ENCODE results near the gene BHLHA9.
"Not testable (repeated sequence)": the region's sequence is repeated elsewhere in the genome, so short reads cannot be mapped to it uniquely, and the experiment has no call there.

BHLHA9 gene

DNA sequence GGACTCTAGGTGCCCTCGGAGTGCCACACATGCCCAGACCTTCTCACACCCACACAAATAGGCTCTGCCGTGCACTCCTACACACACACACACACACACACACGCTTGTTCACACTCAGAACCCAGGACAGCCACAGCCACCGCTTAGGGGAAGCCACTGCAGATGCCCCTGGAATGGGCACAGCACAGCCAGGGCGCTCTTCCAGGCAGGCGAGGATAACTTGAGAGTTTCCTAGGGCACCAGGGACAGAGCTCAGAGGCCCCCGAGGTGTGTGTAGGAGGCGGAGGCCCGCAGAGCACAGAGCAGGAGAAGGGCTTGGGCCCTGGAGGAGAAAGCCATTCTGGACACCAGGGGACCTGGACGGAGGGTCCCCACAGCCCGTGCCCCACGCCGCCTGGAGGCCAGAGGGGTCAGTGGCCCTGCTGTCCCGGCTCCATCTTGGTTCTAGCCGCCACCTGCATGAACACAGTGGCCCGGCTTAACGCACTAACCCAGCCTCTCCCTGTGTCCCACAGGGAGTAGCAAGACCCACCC lies 30.2 kb downstream of the BHLHA9 start:
- ChIA-PET POLR2A (no interaction called here), CTCF (no interaction called here)
- no peak for DNase-seq (ENCODE audit: extremely low spot score)
- TF ChIP-seq, protein P1, sequence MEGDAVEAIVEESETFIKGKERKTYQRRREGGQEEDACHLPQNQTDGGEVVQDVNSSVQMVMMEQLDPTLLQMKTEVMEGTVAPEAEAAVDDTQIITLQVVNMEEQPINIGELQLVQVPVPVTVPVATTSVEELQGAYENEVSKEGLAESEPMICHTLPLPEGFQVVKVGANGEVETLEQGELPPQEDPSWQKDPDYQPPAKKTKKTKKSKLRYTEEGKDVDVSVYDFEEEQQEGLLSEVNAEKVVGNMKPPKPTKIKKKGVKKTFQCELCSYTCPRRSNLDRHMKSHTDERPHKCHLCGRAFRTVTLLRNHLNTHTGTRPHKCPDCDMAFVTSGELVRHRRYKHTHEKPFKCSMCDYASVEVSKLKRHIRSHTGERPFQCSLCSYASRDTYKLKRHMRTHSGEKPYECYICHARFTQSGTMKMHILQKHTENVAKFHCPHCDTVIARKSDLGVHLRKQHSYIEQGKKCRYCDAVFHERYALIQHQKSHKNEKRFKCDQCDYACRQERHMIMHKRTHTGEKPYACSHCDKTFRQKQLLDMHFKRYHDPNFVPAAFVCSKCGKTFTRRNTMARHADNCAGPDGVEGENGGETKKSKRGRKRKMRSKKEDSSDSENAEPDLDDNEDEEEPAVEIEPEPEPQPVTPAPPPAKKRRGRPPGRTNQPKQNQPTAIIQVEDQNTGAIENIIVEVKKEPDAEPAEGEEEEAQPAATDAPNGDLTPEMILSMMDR (IDR thresholded peaks at IDR 0.05; ENCODE audit: control extremely low read depth, extremely low read depth, low read depth, missing control alignments), result no peak

DNA sequence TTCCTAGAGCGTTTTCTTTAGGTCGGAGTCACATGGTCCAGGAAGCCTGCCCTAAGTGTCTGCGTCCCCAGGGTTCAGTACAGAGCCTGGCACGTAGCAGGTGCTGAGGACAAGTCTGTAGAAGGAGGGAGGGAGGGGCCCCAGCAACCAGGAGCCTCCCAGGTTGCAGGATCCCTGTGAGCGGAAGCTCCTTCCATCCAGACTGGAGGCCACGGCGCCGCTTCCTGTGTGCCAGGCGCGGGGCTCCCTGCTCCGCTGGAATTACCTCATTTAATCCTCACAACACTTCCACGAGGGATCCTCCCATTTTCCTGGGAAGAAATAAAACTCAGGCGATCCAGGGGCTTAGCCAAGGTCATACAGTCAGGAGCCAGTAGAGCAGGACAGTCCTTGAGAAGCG lies 31.3 kb downstream of the BHLHA9 start:
- ChIA-PET POLR2A (no interaction called here), CTCF (interaction anchor here (1.3 kb wide), 1 partner anchor 31 kb away, joined by 3 read pairs; no protein-coding TSS in a partner anchor)
- TF ChIP-seq, protein P1 (IDR thresholded peaks at IDR 0.05; ENCODE audit: control extremely low read depth, extremely low read depth, low read depth, missing control alignments), result no peak
- no peak for DNase-seq (ENCODE audit: extremely low spot score)

DNA sequence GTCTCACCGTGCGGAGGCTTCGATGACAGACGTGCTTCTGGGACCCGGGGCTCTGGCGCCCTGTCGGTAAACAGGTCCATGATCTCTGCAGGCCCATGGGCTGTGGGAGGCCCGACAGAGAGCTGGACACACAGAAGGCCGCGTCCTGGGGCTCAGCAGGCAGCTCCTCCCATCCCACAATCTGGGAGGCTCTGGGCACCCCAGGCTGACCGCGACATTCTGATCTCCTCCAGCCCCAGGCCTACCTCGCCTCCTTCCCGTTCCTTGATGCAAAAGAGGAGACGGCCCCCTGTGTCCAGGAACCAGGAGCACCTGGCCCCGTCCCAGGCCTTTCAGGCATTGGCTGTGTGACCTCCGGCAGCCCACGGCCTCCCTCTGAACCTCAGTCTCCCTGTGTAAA lies 32.5 kb downstream of the BHLHA9 start:
- POLR2A ChIA-PET, result no interaction called here

GRCh38 chr17:1304522-1304921 lies 34.3 kb downstream of the BHLHA9 start:
- ChIA-PET POLR2A (no interaction called here), CTCF (no interaction called here)
- DNase-seq (ENCODE audit: extremely low spot score), result no peak
- TF ChIP-seq, protein P1 (IDR thresholded peaks at IDR 0.05; ENCODE audit: control extremely low read depth, extremely low read depth, low read depth, missing control alignments), result no peak

More for the DNA sequence above, 32.5 kb downstream of the BHLHA9 start:
- no peak for DNase-seq (ENCODE audit: extremely low spot score)
- TF ChIP-seq, protein P1 (IDR thresholded peaks at IDR 0.05; ENCODE audit: control extremely low read depth, extremely low read depth, low read depth, missing control alignments), result no peak
- CTCF ChIA-PET, result no interaction called here

- DNase-seq (ENCODE audit: extremely low spot score), result no peak
- CTCF ChIA-PET, result no interaction called here
- TF ChIP-seq, protein P1 (IDR thresholded peaks at IDR 0.05; ENCODE audit: control extremely low read depth, extremely low read depth, low read depth, missing control alignments), result no peak
- POLR2A ChIA-PET, result no interaction called here
Observed at GRCh38 chr17:1304962-1305563, 34.8 kb downstream of the BHLHA9 start.

- CTCF ChIA-PET; DNase-seq (ENCODE audit: extremely low spot score): not testable (repeated sequence)
- POLR2A ChIA-PET, result interaction anchor here (0.6 kb wide), 1 partner anchor 361 kb away, joined by 6 read pairs; no protein-coding TSS in a partner anchor
Observed at GRCh38 chr17:1307829-1308228, 37.6 kb downstream of the BHLHA9 start.

GRCh38 chr17:1312261-1312870 lies 42.1 kb downstream of the BHLHA9 start:
- TF ChIP-seq, protein P1 (IDR thresholded peaks at IDR 0.05; ENCODE audit: control extremely low read depth, extremely low read depth, low read depth, missing control alignments), result no peak
- ChIA-PET POLR2A (no interaction called here), CTCF (no interaction called here)
- no peak for DNase-seq (ENCODE audit: extremely low spot score)
